ENCODE results near the gene KIAA1958.
A peak's percentile ranks its signal among the peaks of the same experiment; 100 is the strongest.
"Not testable (repeated sequence)": the region's sequence is repeated elsewhere in the genome, so short reads cannot be mapped to it uniquely, and the experiment has no call there.

The KIAA1958 gene

GRCh38 chr9:112489876-112490666 is 3.4 kb downstream of the KIAA1958 start:
- DNase-seq, result no peak

GRCh38 chr9:112493393-112494137 is 6.9 kb downstream of the KIAA1958 start:
- no peak for DNase-seq

- DNase-seq, result no peak
Observed at GRCh38 chr9:112494153-112494552, 7.5 kb downstream of the KIAA1958 start.

- DNase-seq, result no peak
Observed at GRCh38 chr9:112495614-112496013, 9.0 kb downstream of the KIAA1958 start.

GRCh38 chr9:112496074-112496722 is 9.6 kb downstream of the KIAA1958 start:
- DNase-seq, result no peak

GRCh38 chr9:112500842-112501241 is 14.2 kb downstream of the KIAA1958 start:
- no peak for DNase-seq

GRCh38 chr9:112501287-112501686 is 14.7 kb downstream of the KIAA1958 start:
- DNase-seq, result no peak

- no peak for DNase-seq
Observed at GRCh38 chr9:112502175-112502946, 15.7 kb downstream of the KIAA1958 start.

- no peak for DNase-seq
Observed at GRCh38 chr9:112503170-112503569, 16.5 kb downstream of the KIAA1958 start.

GRCh38 chr9:112505086-112505485 is 18.5 kb downstream of the KIAA1958 start:
- peak; percentile 16 for DNase-seq

GRCh38 chr9:112505607-112506006 is 19.0 kb downstream of the KIAA1958 start:
- no peak for DNase-seq

GRCh38 chr9:112506571-112506970 is 19.9 kb downstream of the KIAA1958 start:
- DNase-seq, result no peak

GRCh38 chr9:112507001-112507680 is 20.5 kb downstream of the KIAA1958 start:
- DNase-seq, result no peak

GRCh38 chr9:112508377-112508776 is 21.8 kb downstream of the KIAA1958 start:
- DNase-seq, result peak; percentile 23

- DNase-seq, result not testable (repeated sequence)
Observed at GRCh38 chr9:112512377-112512776, 25.8 kb downstream of the KIAA1958 start.

- no peak for DNase-seq
Observed at GRCh38 chr9:112516769-112517168, 30.1 kb downstream of the KIAA1958 start.

GRCh38 chr9:112520069-112520468 is 33.4 kb downstream of the KIAA1958 start:
- DNase-seq, result no peak

- DNase-seq, result no peak
Observed at GRCh38 chr9:112520656-112521055, 34.0 kb downstream of the KIAA1958 start.

- no peak for DNase-seq
Observed at GRCh38 chr9:112526973-112527372, 40.3 kb downstream of the KIAA1958 start.

- no peak for DNase-seq
Observed at GRCh38 chr9:112527959-112528358, 41.3 kb downstream of the KIAA1958 start.

GRCh38 chr9:112529316-112529715 is 42.7 kb downstream of the KIAA1958 start:
- DNase-seq, result no peak

- no peak for DNase-seq
Observed at GRCh38 chr9:112530751-112531205, 44.2 kb downstream of the KIAA1958 start.

Data from NCI-H1048 (cell line).